CD4-positive, alpha-beta memory T cell (primary cell): ENCODE results near the gene GAS6. TPM values are rescaled to one million over a fixed set of nuclear protein-coding genes. Genes with fewer than 3 reads are reported as not detected.
"Not testable (repeated sequence)": the region's sequence is repeated elsewhere in the genome, so short reads cannot be mapped to it uniquely, and the experiment has no call there.

Experiments
- CTCF ChIA-PET: fragments of 350-600 bp; sonication (Branson Sonifier 250); formaldehyde crosslinking; loops from one replicate; lab custom pipeline; 2021; ENCODE audit warnings: inconsistent platforms; ENCODE audit not compliant: partially characterized antibody; lab: Charles Lee
- POLR2A ChIA-PET: fragments of 350-600 bp; sonication (Branson Sonifier 250); formaldehyde crosslinking; loops from one replicate; lab custom pipeline; 2021; ENCODE audit not compliant: partially characterized antibody; lab: Charles Lee
- DNase-seq, 5 donors: peaks; one replicate each; pipeline versions ENCODE4 v3.0.0 to v3.0.0-alpha.2; 2020 to 2022; ENCODE audit warnings: mixed read lengths in 1 of 5
- H3K27ac ChIP-seq: one replicate; pipeline ENCODE4 v1.7.0; 2013; ENCODE audit warnings: low read depth, low read length
- H3K27me3 ChIP-seq: 2 replicates; pipeline ENCODE4 v1.7.0; 2013; ENCODE audit warnings: mild to moderate bottlenecking, low read length, moderate library complexity; ENCODE audit not compliant: insufficient read depth
- H3K36me3 ChIP-seq: 2 replicates; pipeline ENCODE4 v1.7.0; 2013; ENCODE audit warnings: mild to moderate bottlenecking, low read length, moderate library complexity; ENCODE audit not compliant: insufficient read depth
- H3K4me1 ChIP-seq: 2 replicates; pipeline ENCODE4 v1.7.0; 2013; ENCODE audit warnings: mild to moderate bottlenecking, low read length, moderate library complexity; ENCODE audit not compliant: insufficient read depth
- H3K4me3 ChIP-seq, 2 donors: one replicate each; pipeline ENCODE4 v1.7.0; 2013; ENCODE audit warnings: low read length in 2 of 2, mild to moderate bottlenecking in 1 of 2
- H3K9me3 ChIP-seq, 2 donors: one replicate each; pipeline ENCODE4 v1.7.0; 2013; ENCODE audit warnings: low read length in 2 of 2, control low read depth in 1 of 2; ENCODE audit not compliant: control insufficient read depth in 1 of 2
- H3K27ac Mint-ChIP-seq, 7 donors: one replicate each; pipeline ENCODE4 v1.8.0; 2020 to 2021; ENCODE audit warnings: mixed read lengths in 7 of 7, mild to moderate bottlenecking in 6 of 7, inconsistent platforms in 3 of 7, moderate library complexity in 3 of 7
- H3K27me3 Mint-ChIP-seq, 2 donors: one replicate each; pipeline ENCODE4 v1.8.0; 2020 to 2021; ENCODE audit warnings: mixed read lengths in 2 of 2
- H3K36me3 Mint-ChIP-seq, 2 donors: one replicate each; pipeline ENCODE4 v1.8.0; 2020 to 2021; ENCODE audit warnings: mixed read lengths in 2 of 2, inconsistent platforms in 1 of 2, mild to moderate bottlenecking in 1 of 2
- H3K4me1 Mint-ChIP-seq, 4 donors: one replicate each; pipeline ENCODE4 v1.8.0; 2020 to 2021; ENCODE audit warnings: mixed read lengths in 4 of 4, mild to moderate bottlenecking in 1 of 4
- H3K4me3 Mint-ChIP-seq, 8 donors: one replicate each; pipeline ENCODE4 v1.8.0; 2020 to 2021; ENCODE audit warnings: mixed read lengths in 8 of 8, mild to moderate bottlenecking in 7 of 8, moderate library complexity in 6 of 8, inconsistent platforms in 3 of 8
- H3K9me3 Mint-ChIP-seq, 8 donors: one replicate each; pipeline ENCODE4 v1.8.0; 2020 to 2021; ENCODE audit warnings: mixed read lengths in 8 of 8, mild to moderate bottlenecking in 5 of 8, inconsistent platforms in 3 of 8, moderate library complexity in 1 of 8
- intact Hi-C: fragments of 100-400 bp; cut with micrococcal nuclease; formaldehyde crosslinking; loops from one replicate; pipeline ENCODE4 v1.15.1; 2023
- polyA plus RNA-seq, 2 donors: library from polyadenylated mRNA; unstranded; fragments of 300-500 nt; fragmentation: Illumina TruSeq; gene quantifications; one replicate each; pipeline ENCODE4 v1.2.3, GENCODE V29; 2021
- total RNA-seq, 2 experiments: library from RNA; stranded (reverse); gene quantifications; one replicate each; pipeline ENCODE4 v1.2.3, GENCODE V29; 2021

Gene GAS6
- total RNA-seq (10 to 100 TPM; 16.5 to 17.2 TPM), polyA plus RNA-seq (1 to 10 TPM in 1 of 2 donors, under 1 TPM in 1; 0.39 to 1.1 TPM)

- Histone ChIP-seq H3K4me1 (peaks cover 12% of the 10 kb centered on the region), H3K9me3 (no peaks in the 10 kb centered on the region), H3K36me3 (no peaks in the 10 kb centered on the region), H3K27me3 (peaks cover 19% of the 10 kb centered on the region), H3K4me3 (no peak within 1 kb of the TSS), H3K27ac (no peak within 1 kb of the TSS)
- ChIA-PET CTCF (no interaction called here), POLR2A (no interaction called here)
- Mint-ChIP-seq H3K27me3 (peaks cover 29 to 41% of the 10 kb centered on the region in 2 donors), H3K36me3 (peaks cover 2 to 8% of the 10 kb centered on the region in 2 donors), H3K4me1 (peaks cover 4 to 26% (median 10%) of the 10 kb centered on the region in 4 donors), H3K27ac (peak within 1 kb of the TSS in 2 of 7 donors; percentile 52 to 71), H3K9me3 (peaks cover 0 to 6% (median 3%) of the 10 kb centered on the region in 8 donors), H3K4me3 (peak within 1 kb of the TSS; percentile 67 to 90 (median 82))
- intact Hi-C loops: loop anchor here (2.0 kb wide), 1 partner anchor 17 kb away; no protein-coding TSS in a partner anchor
- peak in 3 of 5 donors; percentile 10 to 26 (median 26) for DNase-seq
These were observed at the start of gene GAS6 for GRCh38 chr13:113863524-113864272. GAS6 (minus strand) TSS chr13:113864076; CDS start chr13:113863920, 156 bp downstream.

- H3K36me3 Mint-ChIP-seq, H3K9me3 ChIP-seq, H3K4me1 ChIP-seq, H3K27ac ChIP-seq, H3K4me3 ChIP-seq, H3K4me3 Mint-ChIP-seq, H3K4me1 Mint-ChIP-seq, DNase-seq, CTCF ChIA-PET, intact Hi-C loops, H3K36me3 ChIP-seq, H3K27ac Mint-ChIP-seq, POLR2A ChIA-PET: not testable (repeated sequence)
- H3K9me3 Mint-ChIP-seq: peaks cover 0 to 11% (median 8%) of the 10 kb centered on the region in 8 donors
- H3K27me3 ChIP-seq: peaks cover 28% of the 10 kb centered on the region
- H3K27me3 Mint-ChIP-seq: peaks cover 31 to 42% of the 10 kb centered on the region in 2 donors
These were observed 49.5 kb upstream of the GAS6 start for GRCh38 chr13:113913408-113913807.

- POLR2A ChIA-PET: no interaction called here
- no peak overlapping the region for H3K4me3 Mint-ChIP-seq
- H3K4me1 ChIP-seq: peaks cover 11% of the 10 kb centered on the region
- H3K4me1 Mint-ChIP-seq: peaks cover 3 to 15% (median 12%) of the 10 kb centered on the region in 4 donors
- H3K27ac Mint-ChIP-seq: no peak overlapping the region
- peaks cover 0 to 4% of the 10 kb centered on the region in 2 donors for H3K36me3 Mint-ChIP-seq
- peaks cover 31 to 42% of the 10 kb centered on the region in 2 donors for H3K27me3 Mint-ChIP-seq
- H3K4me3 ChIP-seq: no peak overlapping the region
- DNase-seq: no peak
- CTCF ChIA-PET: no interaction called here
- H3K36me3 ChIP-seq: no peaks in the 10 kb centered on the region
- H3K27ac ChIP-seq: no peak overlapping the region
- H3K27me3 ChIP-seq: peaks cover 33% of the 10 kb centered on the region
- H3K9me3 ChIP-seq: no peaks in the 10 kb centered on the region
- H3K9me3 Mint-ChIP-seq: peaks cover 0 to 11% (median 8%) of the 10 kb centered on the region in 8 donors
- intact Hi-C loops: no loop called here
These were observed 48.7 kb upstream of the GAS6 start for GRCh38 chr13:113912596-113912995.

- no peaks in the 10 kb centered on the region for H3K9me3 ChIP-seq
- intact Hi-C loops: no loop called here
- POLR2A ChIA-PET: no interaction called here
- H3K4me1 ChIP-seq: peaks cover 11% of the 10 kb centered on the region
- H3K27ac ChIP-seq: no peak overlapping the region
- peaks cover 9% of the 10 kb centered on the region for H3K27me3 ChIP-seq
- Mint-ChIP-seq H3K4me1 (peaks cover 3 to 17% (median 11%) of the 10 kb centered on the region in 4 donors), H3K36me3 (no peaks in the 10 kb centered on the region), H3K27me3 (peaks cover 16 to 22% of the 10 kb centered on the region in 2 donors), H3K27ac (peak overlapping the region in 1 of 7 donors; percentile 17), H3K9me3 (peaks cover 0 to 10% (median 8%) of the 10 kb centered on the region in 8 donors), H3K4me3 (peak overlapping the region in 1 of 8 donors; percentile 18)
- H3K36me3 ChIP-seq: no peaks in the 10 kb centered on the region
- H3K4me3 ChIP-seq: no peak overlapping the region
- CTCF ChIA-PET: no interaction called here
- no peak for DNase-seq
These were observed 44.0 kb upstream of the GAS6 start for GRCh38 chr13:113907635-113908617.

GRCh38 chr13:113906571-113906970, 42.7 kb upstream of the GAS6 start:
- intact Hi-C loops: no loop called here
- DNase-seq: no peak
- Mint-ChIP-seq H3K4me1 (peaks cover 3 to 17% (median 11%) of the 10 kb centered on the region in 4 donors), H3K27me3 (peaks cover 10 to 13% of the 10 kb centered on the region in 2 donors), H3K4me3 (no peak overlapping the region), H3K27ac (no peak overlapping the region), H3K36me3 (no peaks in the 10 kb centered on the region), H3K9me3 (peaks cover 0 to 3% (median 0%) of the 10 kb centered on the region in 8 donors)
- H3K27me3 ChIP-seq: peaks cover 4% of the 10 kb centered on the region
- no peaks in the 10 kb centered on the region for H3K36me3 ChIP-seq
- H3K27ac ChIP-seq: no peak overlapping the region
- ChIA-PET POLR2A (no interaction called here), CTCF (no interaction called here)
- H3K9me3 ChIP-seq: no peaks in the 10 kb centered on the region
- H3K4me1 ChIP-seq: peaks cover 11% of the 10 kb centered on the region
- H3K4me3 ChIP-seq: no peak overlapping the region

- Mint-ChIP-seq H3K4me3 (no peak overlapping the region), H3K9me3 (no peaks in the 10 kb centered on the region), H3K27ac (no peak overlapping the region), H3K27me3 (peaks cover 9 to 10% of the 10 kb centered on the region in 2 donors), H3K36me3 (no peaks in the 10 kb centered on the region), H3K4me1 (peaks cover 3 to 17% (median 11%) of the 10 kb centered on the region in 4 donors)
- no peaks in the 10 kb centered on the region for H3K9me3 ChIP-seq
- CTCF ChIA-PET: no interaction called here
- H3K27me3 ChIP-seq: peaks cover 4% of the 10 kb centered on the region
- intact Hi-C loops: loop anchor here (2.0 kb wide), 1 partner anchor 89 kb away; no protein-coding TSS in a partner anchor
- no peak overlapping the region for H3K27ac ChIP-seq
- peaks cover 11% of the 10 kb centered on the region for H3K4me1 ChIP-seq
- POLR2A ChIA-PET: no interaction called here
- DNase-seq: no peak
- no peaks in the 10 kb centered on the region for H3K36me3 ChIP-seq
- no peak overlapping the region for H3K4me3 ChIP-seq
These were observed 42.1 kb upstream of the GAS6 start for GRCh38 chr13:113905942-113906341.
